GM12878 (cell line): ENCODE results near the gene MAN2B1. TPM values are rescaled to one million over a fixed set of nuclear protein-coding genes. Genes with fewer than 3 reads are reported as not detected.

ENCODE experiments used
- ATAC-seq: fragments of 200-7000 bp; cut with Tn5 transposase; 3 replicates; pipeline ENCODE4 v1.9.1; 2020; ENCODE audit warnings: mild to moderate bottlenecking, moderate library complexity
- BruUV-seq: library from RNA; stranded (reverse); fragments of 400-500 nt; replicated peaks from 2 replicates; lab custom pipeline; 2021; lab: Mats Ljungman, UMichigan
- CTCF ChIA-PET: fragments of 300-600 bp; sonication (Branson Sonifier 250); formaldehyde crosslinking; extraction: SDS; loops from one replicate; lab custom pipeline; 2021; ENCODE audit warnings: inconsistent platforms; lab: Yijun Ruan, JAX
- POLR2A ChIA-PET: fragments of 350-600 bp; formaldehyde crosslinking; extraction: SDS; loops from one replicate; lab custom pipeline; 2021; ENCODE audit warnings: inconsistent platforms; lab: Charles Lee
- RAD21 ChIA-PET: fragments of 300-600 bp; sonication (Branson Sonifier 250); formaldehyde crosslinking; loops from one replicate; lab custom pipeline; 2023; ENCODE audit warnings: antibody characterized with exemption; ENCODE audit not compliant: unreplicated experiment; lab: Charles Lee
- SMC1A ChIA-PET: fragments of 300-600 bp; sonication (Branson Sonifier 250); formaldehyde crosslinking; loops from one replicate; lab custom pipeline; 2023; ENCODE audit not compliant: unreplicated experiment, uncharacterized antibody; lab: Charles Lee
- DNase-seq: peaks from one replicate; pipeline ENCODE4 v3.0.0-alpha.2; 2011; ENCODE audit warnings: low read depth, low spot score
- FAIRE-seq: peaks from 3 replicates; lab custom pipeline; 2011; peaks lifted over from hg19 to GRCh38; lab: Jason Lieb, UNC
- H2AFZ ChIP-seq: 2 replicates; pipeline ENCODE4 v1.6.0; 2011; ENCODE audit warnings: low read depth, low read length, control low read depth; ENCODE audit not compliant: control insufficient read depth
- H3K27ac ChIP-seq: 2 replicates; pipeline ENCODE4 v1.5.1; 2011; ENCODE audit warnings: control low read depth; ENCODE audit not compliant: control insufficient read depth, insufficient read depth
- H3K27me3 ChIP-seq, 2 experiments: replicated peaks in 1 of 2; 2 replicates each; pipeline versions ENCODE4 v1.6.0 to v1.6.1; 2011; ENCODE audit warnings: low read length in 1 of 2; ENCODE audit not compliant: control insufficient read depth in 2 of 2, insufficient read depth in 2 of 2
- H3K36me3 ChIP-seq, 2 experiments: 2 replicates each; pipeline ENCODE4 v1.5.1; 2011; ENCODE audit warnings: low read length in 1 of 2; ENCODE audit not compliant: control insufficient read depth in 2 of 2, insufficient read depth in 2 of 2
- H3K4me1 ChIP-seq: 2 replicates; pipeline ENCODE4 v1.6.1; 2011; ENCODE audit warnings: mild to moderate bottlenecking, low read length, moderate library complexity, mixed read lengths; ENCODE audit not compliant: control insufficient read depth, insufficient read depth
- H3K4me2 ChIP-seq: 2 replicates; pipeline ENCODE4 v1.6.0; 2011; ENCODE audit warnings: control low read depth; ENCODE audit not compliant: control insufficient read depth, insufficient read depth
- H3K4me3 ChIP-seq: fragments of 200-600 bp; sonication (generic); 2 replicates; pipeline ENCODE4 v1.5.1; 2016
- H3K79me2 ChIP-seq: 2 replicates; pipeline ENCODE4 v1.6.0; 2011; ENCODE audit warnings: low read length; ENCODE audit not compliant: control insufficient read depth, insufficient read depth
- H3K9ac ChIP-seq: 2 replicates; pipeline ENCODE4 v1.8.0; 2011; ENCODE audit warnings: low read length, control low read depth, mixed read lengths; ENCODE audit not compliant: control insufficient read depth, insufficient read depth
- H3K9me3 ChIP-seq: replicated peaks from 3 replicates; pipeline ENCODE4 v1.5.1; 2011; ENCODE audit warnings: mild to moderate bottlenecking, low read length; ENCODE audit not compliant: control insufficient read depth, insufficient read depth
- H4K20me1 ChIP-seq: 2 replicates; pipeline ENCODE4 v1.6.0; 2011; ENCODE audit not compliant: control insufficient read depth, insufficient read depth
- JUNB ChIP-seq: IDR thresholded peaks from 2 replicates; pipeline ENCODE4 v1.6.1; 2016; ENCODE audit warnings: antibody characterized with exemption, mild to moderate bottlenecking
- PAX8 ChIP-seq: fragments of 450-650 bp; IDR thresholded peaks from 2 replicates; pipeline ENCODE4 v1.6.1; 2017; ENCODE audit warnings: mild to moderate bottlenecking, moderate library complexity
- POLR2A ChIP-seq: IDR thresholded peaks from 2 replicates; pipeline ENCODE4 v1.6.1; 2011; ENCODE audit warnings: low read depth, mild to moderate bottlenecking, low read length
- POLR2AphosphoS5 ChIP-seq: IDR thresholded peaks from 2 replicates; pipeline ENCODE4 v1.6.1; 2011; ENCODE audit warnings: mild to moderate bottlenecking, low read length, inconsistent platforms
- RUNX3 ChIP-seq: IDR thresholded peaks from 2 replicates; pipeline ENCODE4 v1.6.1; 2012; ENCODE audit warnings: low read length, inconsistent platforms
- STAT1 ChIP-seq: fragments of 450-650 bp; conservative IDR thresholded peaks from 2 replicates; pipeline ENCODE4 v1.6.1; 2014; ENCODE audit warnings: antibody characterized with exemption, mild to moderate bottlenecking
- SUZ12 ChIP-seq: fragments of 200-600 bp; sonication (generic); IDR thresholded peaks from one replicate; pipeline ENCODE4 v1.6.1; 2018; ENCODE audit warnings: antibody characterized with exemption, mild to moderate bottlenecking; ENCODE audit not compliant: unreplicated experiment
- ZBED1 ChIP-seq: IDR thresholded peaks from 2 replicates; pipeline ENCODE4 v1.6.1; 2016; ENCODE audit warnings: borderline replicate concordance
- WGBS: methylation state at CpG from one replicate; pipeline ENCODE4 v1.1.6; 2016; ENCODE audit warnings: low lambda C conversion rate; ENCODE audit not compliant: insufficient replicate concordance, insufficient coverage; ENCODE audit errors: missing lambda C conversion rate; 5-methylcytosine and 5-hydroxymethylcytosine counted together
- in situ Hi-C: fragments of 300-500 bp; cut with MboI; formaldehyde crosslinking; loops from 9 replicates; pipeline ENCODE4 v1.14.3; 2018; ENCODE audit warnings: mixed read lengths
- intact Hi-C: fragments of 100-400 bp; cut with micrococcal nuclease; formaldehyde crosslinking; loops from one replicate; pipeline ENCODE4 v1.14.2; 2022; ENCODE audit not compliant: unreplicated experiment
- polyA plus RNA-seq, 11 experiments: library from polyadenylated mRNA; depleted of rRNA in 4 of 11; unstranded in 6 of 11; stranded (reverse) in 5 of 11; fragments of >200 nt; fragmentation: Nextera tagmentation in 4 of 11; fragmentation: Illumina TruSeq in 1 of 11; extraction: Ambion mirVana in 4 of 11; extraction: Trizol in 1 of 11; gene quantifications; 1 replicate in 1 of 11; 2 replicates in 10 of 11; pipeline versions ENCODE4 v1.2.1 to v1.2.3, GENCODE V29; 2011 to 2016; ENCODE audit warnings: inconsistent platforms in 2 of 11, missing spikeins in 2 of 11, low read depth in 1 of 11
- total RNA-seq, 4 experiments: library from RNA; depleted of rRNA in 3 of 4; stranded (reverse); fragments of >200 nt in 3 of 4; fragmentation: Illumina TruSeq in 1 of 4; extraction: Trizol in 1 of 4; gene quantifications; 2 replicates each; pipeline versions ENCODE4 v1.2.1 to v1.2.3, GENCODE V29; 2013 to 2021

MAN2B1 gene
- total and polyA plus RNA-seq, 10 of the 15 experiments (the other 5 are each of a cell fraction or from before 2014, with no cell fraction given): 7.6 to 224 (median 81.4) TPM

GRCh38 chr19:12670159-12670928 lies 3.8 kb upstream of the MAN2B1 start:
- Histone ChIP-seq H3K79me2 (peaks cover 39% of the 10 kb centered on the region), H3K4me2 (peak overlapping the region; percentile 60), H3K9ac (peak overlapping the region; percentile 99), H3K27me3 (no peaks in the 10 kb centered on the region), H3K36me3 (peaks cover 7 to 14% of the 10 kb centered on the region in 2 experiments; a peak in 3 of 4 replicates), H3K4me3 (peak overlapping the region; percentile 92), H3K9me3 (no peaks in the 10 kb centered on the region), H3K27ac (peak overlapping the region; percentile 100), H3K4me1 (peaks cover 18% of the 10 kb centered on the region), H2AFZ (peak overlapping the region; percentile 99), H4K20me1 (no peaks in the 10 kb centered on the region)
- ChIA-PET POLR2A (no interaction called here), SMC1A (interaction anchor here (0.6 to 2.1 kb wide), 5 partner anchors 7 to 269 kb away, joined by 3 to 4 read pairs (median 3); no protein-coding TSS in a partner anchor), CTCF (interaction anchor here (0.6 to 2.6 kb wide), 7 partner anchors 11 to 107 kb away, joined by 3 to 16 read pairs (median 5); partner anchors contain the start of genes DHPS, ZNF490 and ZNF791), RAD21 (interaction anchor here (0.5 kb wide), 1 partner anchor 104 kb away, joined by 3 read pairs; no protein-coding TSS in a partner anchor)
- BruUV-seq: no TSS peak
- ATAC-seq (no peak), DNase-seq (no peak), FAIRE-seq (no peak)
- TF ChIP-seq PAX8 (no peak), STAT1 (no peak), JUNB (no peak), POLR2A (peak; percentile 51), ZBED1 (peak; percentile 50; the same call in 1 of the 2 replicates), RUNX3 (peak; percentile 3; the same call in 1 of the 2 replicates), POLR2AphosphoS5 (peak; percentile 36; the same call in 1 of the 2 replicates), SUZ12 (no peak)
- WGBS: 34% methylated on average over 26 of the region's 26 CpGs
- in situ Hi-C loops: loop anchor here (5.0 kb wide), 1 partner anchor 108 kb away; no protein-coding TSS in a partner anchor
- intact Hi-C loops: loop anchor here (5.0 kb wide), 1 partner anchor 468 kb away; no protein-coding TSS in a partner anchor
